Right lobe of liver (tissue), 6 donors: ENCODE measurements around the gene KIAA1586. TPM values are rescaled to one million over a fixed set of nuclear protein-coding genes. Genes with fewer than 3 reads are reported as not detected.
"Not testable (repeated sequence)": the region's sequence is repeated elsewhere in the genome, so short reads cannot be mapped to it uniquely, and the experiment has no call there.

Experiments used
- ATAC-seq, 4 donors: fragments of 200-7000 bp; cut with Tn5 transposase; one replicate each; pipeline ENCODE4 v1.9.1; 2020; ENCODE audit warnings: mild to moderate bottlenecking in 4 of 4, moderate library complexity in 4 of 4
- DNase-seq, 3 donors: peaks; one replicate each; pipeline ENCODE4 v3.0.0-alpha.2; 2020
- H3K27ac ChIP-seq, 3 donors: fragments of 200-600 bp; one replicate each; pipeline ENCODE4 v1.8.0; 2022
- H3K27me3 ChIP-seq, 2 donors: fragments of 200-600 bp; one replicate each; pipeline ENCODE4 v1.8.0; 2022
- H3K36me3 ChIP-seq, 4 donors: fragments of 200-600 bp; sonication (generic) in 1 of 4; one replicate each; pipeline versions ENCODE4 v1.5.1 to v1.8.0; 2017 to 2022; ENCODE audit warnings: control low read depth in 1 of 4
- H3K4me1 ChIP-seq, 4 donors: fragments of 200-600 bp; sonication (generic) in 1 of 4; one replicate each; pipeline versions ENCODE4 v1.5.1 to v1.8.0; 2017 to 2022; ENCODE audit warnings: control low read depth in 1 of 4
- H3K4me3 ChIP-seq, 3 donors: fragments of 200-600 bp; one replicate each; pipeline ENCODE4 v1.8.0; 2022
- H3K9me3 ChIP-seq, 4 donors: fragments of 200-600 bp; sonication (generic) in 1 of 4; one replicate each; pipeline versions ENCODE4 v1.5.1 to v1.8.0; 2017 to 2022; ENCODE audit warnings: control low read depth in 1 of 4
- CTCF ChIP-seq, 4 donors: fragments of 200-600 bp in 3 of 4; fragments of 450-650 bp in 1 of 4; IDR thresholded peaks; one replicate each; pipeline versions ENCODE4 v1.5.1 to v1.8.0; 2016 to 2022; ENCODE audit warnings: antibody characterized with exemption in 4 of 4, mild to moderate bottlenecking in 2 of 4
- POLR2A ChIP-seq: fragments of 450-650 bp; IDR thresholded peaks from one replicate; pipeline ENCODE4 v1.6.1; 2017; ENCODE audit warnings: antibody characterized with exemption, mild to moderate bottlenecking
- WGBS: methylation state at CpG from one replicate; pipeline ENCODE4 v1.1.6; 2018; ENCODE audit warnings: low coverage, low lambda C conversion rate; ENCODE audit not compliant: insufficient coverage; ENCODE audit errors: missing lambda C conversion rate; 5-methylcytosine and 5-hydroxymethylcytosine counted together
- intact Hi-C, 2 donors: fragments of 100-400 bp; cut with DNase I; formaldehyde crosslinking; loops; one replicate each; pipeline versions ENCODE4 v1.11.2 to v1.14.1; 2022
- total RNA-seq, 6 experiments: library from RNA; depleted of rRNA in 2 of 6; stranded (reverse); fragments of >200 nt in 2 of 6; fragmentation: NEBNext Ultra II Directional in 3 of 6; extraction: Animal tissue kit (Norgen Biotek cat#: 25700) in 3 of 6; gene quantifications; one replicate each; pipeline versions ENCODE4 v1.1.0 to v1.2.4, GENCODE V29; 2016 to 2023
- donor health status: DM: no; HTN: yes; CAD: no.
- donor health status: DM: no; HTN: no; CAD: no.
- donor health status: DM: no; HTN: no; CAD: no.
- donor health status: DM: no; HTN: yes; CAD: no.
- donor health status: DM: no; HTN: yes; CAD: no.

Gene KIAA1586
- total RNA-seq, 6 experiments from 2014 or later, result 3.2 to 6.5 (median 4.5) TPM

- DNase-seq, result peak; percentile 98 to 99 (median 99)
- H3K4me1 ChIP-seq, result peaks cover 0 to 19% (median 9%) of the 10 kb centered on the region in 4 donors
- peak within 1 kb of the TSS; percentile 41 to 64 (median 63) for H3K27ac ChIP-seq
- H3K36me3 ChIP-seq, result no peaks in the 10 kb centered on the region
- peak within 1 kb of the TSS; percentile 34 to 68 (median 64) for H3K4me3 ChIP-seq
- ATAC-seq, result peak; percentile 98
- intact Hi-C loops, result no loop called here
- WGBS, result under 1% methylated on average over 32 of the region's 58 CpGs
- TF ChIP-seq CTCF (IDR thresholded peaks at IDR 0.05) (peak in 1 of 4 donors; percentile 7), POLR2A (peak; percentile 93)
- H3K27me3 ChIP-seq, result no peaks in the 10 kb centered on the region
- H3K9me3 ChIP-seq, result no peaks in the 10 kb centered on the region
Measured at GRCh38 chr6:57089687-57090457, 43.4 kb downstream of the KIAA1586 start, which contains the start of gene ZNF451. TSS of gene ZNF451 (plus strand) at chr6:57090188. CDS start at chr6:57090254, 66 bp downstream.

GRCh38 chr6:57090458-57091067 is 44.1 kb downstream of the KIAA1586 start:
- H3K36me3 ChIP-seq, H3K27ac ChIP-seq, intact Hi-C loops, H3K27me3 ChIP-seq, DNase-seq, H3K9me3 ChIP-seq: not testable (repeated sequence)
- peak overlapping the region in 1 of 3 donors; percentile 64 for H3K4me3 ChIP-seq
- peaks cover 0 to 19% (median 9%) of the 10 kb centered on the region in 4 donors for H3K4me1 ChIP-seq
- ATAC-seq, result peak; percentile 33 to 41 (median 36)
- WGBS, result no CpG with 5 or more reads among the region's 27 CpGs

DNA sequence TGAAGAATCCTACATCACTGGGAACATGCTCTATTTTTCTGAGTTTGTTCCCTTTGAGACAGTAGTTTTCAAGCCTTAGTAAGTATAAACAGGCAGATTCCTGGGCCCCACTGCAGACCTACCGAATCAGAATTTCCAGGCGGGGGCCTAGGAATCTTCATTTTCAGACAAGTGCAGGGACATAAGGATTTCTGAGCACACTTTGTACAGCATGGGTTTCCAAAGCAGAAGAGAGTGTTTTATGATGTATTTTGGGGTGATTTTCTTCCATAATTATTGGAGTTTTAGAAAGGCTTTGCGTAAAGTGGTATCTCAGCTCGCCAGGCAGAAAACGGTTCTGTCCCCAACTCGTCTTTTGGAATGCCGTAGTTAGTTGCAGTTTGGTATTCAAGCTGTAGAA is 44.9 kb downstream of the KIAA1586 start:
- H3K4me3 ChIP-seq, DNase-seq, H3K36me3 ChIP-seq, ATAC-seq, H3K27ac ChIP-seq, intact Hi-C loops, H3K27me3 ChIP-seq, H3K9me3 ChIP-seq: not testable (repeated sequence)
- H3K4me1 ChIP-seq, result peaks cover 0 to 19% (median 9%) of the 10 kb centered on the region in 4 donors
- WGBS, result 82% methylated on average over 6 of the region's 7 CpGs

GRCh38 chr6:57094689-57095088 is 48.2 kb downstream of the KIAA1586 start:
- no peak for DNase-seq
- Histone ChIP-seq H3K36me3 (peaks cover 0 to 14% (median 5%) of the 10 kb centered on the region in 4 donors), H3K9me3 (no peaks in the 10 kb centered on the region), H3K27ac (no peak overlapping the region), H3K4me3 (no peak overlapping the region), H3K4me1 (peaks cover 0 to 19% (median 7%) of the 10 kb centered on the region in 4 donors), H3K27me3 (no peaks in the 10 kb centered on the region)
- intact Hi-C loops, result no loop called here
- no peak for TF ChIP-seq POLR2A
- no peak for TF ChIP-seq CTCF (IDR thresholded peaks at IDR 0.05)
- WGBS, result 86% methylated on average over 1 of the region's 1 CpG
- ATAC-seq, result no peak

GRCh38 chr6:57097596-57097995 is 51.1 kb downstream of the KIAA1586 start:
- intact Hi-C loops, result no loop called here
- Histone ChIP-seq H3K36me3 (peaks cover 0 to 43% (median 28%) of the 10 kb centered on the region in 4 donors), H3K9me3 (no peaks in the 10 kb centered on the region), H3K27ac (no peak overlapping the region), H3K4me1 (peaks cover 0 to 8% (median 4%) of the 10 kb centered on the region in 4 donors), H3K4me3 (no peak overlapping the region), H3K27me3 (no peaks in the 10 kb centered on the region)
- 70% methylated on average over 1 of the region's 1 CpG for WGBS
- no peak for ATAC-seq
- no peak for TF ChIP-seq POLR2A
- no peak for TF ChIP-seq CTCF (IDR thresholded peaks at IDR 0.05)
- no peak for DNase-seq
